ENCODE results near the gene PLCD3. TPM values are rescaled to one million over a fixed set of nuclear protein-coding genes. Genes with fewer than 3 reads are reported as not detected.
A peak's percentile ranks its signal among the peaks of the same experiment; 100 is the strongest.

Gene PLCD3
- total and polyA plus RNA-seq, 9 of the 15 experiments (the other 6 are each of a cell fraction or from before 2014, with no cell fraction given), result 0.20 to 22.6 (median 7.5) TPM

DNA sequence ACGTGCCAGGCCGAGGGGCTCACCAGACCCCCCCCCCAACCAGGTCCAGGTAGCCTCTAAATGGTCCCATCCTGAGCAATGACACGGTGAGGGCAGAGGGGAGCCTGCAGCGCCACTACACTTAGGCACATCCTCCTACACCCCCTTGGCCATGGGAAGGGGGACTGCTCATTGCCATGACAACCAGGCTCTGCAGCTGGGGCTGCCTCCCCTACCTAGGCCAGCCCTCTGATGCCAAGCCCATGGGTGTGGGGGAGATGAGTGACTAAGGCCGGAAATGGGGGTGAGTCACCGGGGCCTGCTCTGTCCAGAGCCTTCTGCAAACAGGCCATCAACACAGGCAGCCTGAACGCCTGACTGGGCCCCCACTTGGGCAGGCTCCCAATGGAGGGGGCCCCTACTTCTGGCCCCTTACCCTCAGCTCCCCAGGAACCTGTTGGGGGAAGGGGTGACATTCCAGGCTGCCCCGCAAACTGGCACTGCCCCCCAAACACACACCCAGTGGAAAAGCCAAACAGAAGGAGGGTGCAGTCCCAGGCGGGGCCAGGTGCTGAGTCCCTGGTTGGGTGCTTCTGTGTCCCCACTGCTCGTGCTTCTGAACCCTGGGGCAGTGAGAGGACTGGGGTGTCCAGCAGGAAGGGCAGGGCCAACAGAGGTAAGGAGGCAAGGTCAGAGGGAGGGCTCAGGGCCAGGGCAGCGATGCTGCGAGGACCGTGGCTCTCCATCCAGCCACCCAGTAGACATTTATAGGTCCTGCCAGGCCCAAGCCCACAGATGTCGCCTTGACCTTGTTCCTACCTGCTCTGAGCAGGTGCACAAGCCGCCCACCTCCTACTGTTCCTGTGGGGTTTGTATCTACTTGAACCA, 8.2 kb downstream of the PLCD3 start (continued):
- TF ChIP-seq, protein P1, sequence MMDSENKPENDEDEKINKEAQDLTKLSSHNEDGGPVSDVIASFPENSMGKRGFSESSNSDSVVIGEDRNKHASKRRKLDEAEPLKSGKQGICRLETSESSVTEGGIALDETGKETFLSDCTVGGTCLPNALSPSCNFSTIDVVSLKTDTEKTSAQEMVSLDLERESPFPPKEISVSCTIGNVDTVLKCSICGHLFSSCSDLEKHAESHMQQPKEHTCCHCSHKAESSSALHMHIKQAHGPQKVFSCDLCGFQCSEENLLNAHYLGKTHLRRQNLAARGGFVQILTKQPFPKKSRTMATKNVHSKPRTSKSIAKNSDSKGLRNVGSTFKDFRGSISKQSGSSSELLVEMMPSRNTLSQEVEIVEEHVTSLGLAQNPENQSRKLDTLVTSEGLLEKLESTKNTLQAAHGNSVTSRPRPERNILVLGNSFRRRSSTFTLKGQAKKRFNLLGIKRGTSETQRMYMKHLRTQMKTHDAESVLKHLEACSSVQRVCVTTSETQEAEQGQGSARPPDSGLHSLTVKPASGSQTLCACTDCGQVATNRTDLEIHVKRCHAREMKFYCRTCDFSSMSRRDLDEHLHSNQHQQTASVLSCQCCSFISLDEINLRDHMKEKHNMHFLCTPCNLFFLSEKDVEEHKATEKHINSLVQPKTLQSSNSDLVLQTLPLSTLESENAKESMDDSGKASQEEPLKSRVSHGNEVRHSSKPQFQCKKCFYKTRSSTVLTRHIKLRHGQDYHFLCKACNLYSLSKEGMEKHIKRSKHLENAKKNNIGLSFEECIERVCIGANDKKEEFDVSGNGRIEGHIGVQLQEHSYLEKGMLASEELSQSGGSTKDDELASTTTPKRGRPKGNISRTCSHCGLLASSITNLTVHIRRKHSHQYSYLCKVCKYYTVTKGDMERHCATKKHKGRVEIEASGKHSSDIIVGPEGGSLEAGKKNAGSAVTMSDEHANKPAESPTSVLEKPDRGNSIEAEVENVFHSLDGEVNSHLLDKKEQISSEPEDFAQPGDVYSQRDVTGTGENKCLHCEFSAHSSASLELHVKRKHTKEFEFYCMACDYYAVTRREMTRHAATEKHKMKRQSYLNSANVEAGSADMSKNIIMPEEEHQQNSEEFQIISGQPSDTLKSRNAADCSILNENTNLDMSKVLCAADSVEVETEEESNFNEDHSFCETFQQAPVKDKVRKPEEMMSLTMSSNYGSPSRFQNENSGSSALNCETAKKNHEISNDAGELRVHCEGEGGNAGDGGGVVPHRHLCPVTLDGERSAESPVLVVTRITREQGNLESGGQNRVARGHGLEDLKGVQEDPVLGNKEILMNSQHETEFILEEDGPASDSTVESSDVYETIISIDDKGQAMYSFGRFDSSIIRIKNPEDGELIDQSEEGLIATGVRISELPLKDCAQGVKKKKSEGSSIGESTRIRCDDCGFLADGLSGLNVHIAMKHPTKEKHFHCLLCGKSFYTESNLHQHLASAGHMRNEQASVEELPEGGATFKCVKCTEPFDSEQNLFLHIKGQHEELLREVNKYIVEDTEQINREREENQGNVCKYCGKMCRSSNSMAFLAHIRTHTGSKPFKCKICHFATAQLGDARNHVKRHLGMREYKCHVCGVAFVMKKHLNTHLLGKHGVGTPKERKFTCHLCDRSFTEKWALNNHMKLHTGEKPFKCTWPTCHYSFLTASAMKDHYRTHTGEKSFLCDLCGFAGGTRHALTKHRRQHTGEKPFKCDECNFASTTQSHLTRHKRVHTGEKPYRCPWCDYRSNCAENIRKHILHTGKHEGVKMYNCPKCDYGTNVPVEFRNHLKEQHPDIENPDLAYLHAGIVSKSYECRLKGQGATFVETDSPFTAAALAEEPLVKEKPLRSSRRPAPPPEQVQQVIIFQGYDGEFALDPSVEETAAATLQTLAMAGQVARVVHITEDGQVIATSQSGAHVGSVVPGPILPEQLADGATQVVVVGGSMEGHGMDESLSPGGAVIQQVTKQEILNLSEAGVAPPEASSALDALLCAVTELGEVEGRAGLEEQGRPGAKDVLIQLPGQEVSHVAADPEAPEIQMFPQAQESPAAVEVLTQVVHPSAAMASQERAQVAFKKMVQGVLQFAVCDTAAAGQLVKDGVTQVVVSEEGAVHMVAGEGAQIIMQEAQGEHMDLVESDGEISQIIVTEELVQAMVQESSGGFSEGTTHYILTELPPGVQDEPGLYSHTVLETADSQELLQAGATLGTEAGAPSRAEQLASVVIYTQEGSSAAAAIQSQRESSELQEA (IDR thresholded peaks at IDR 0.05; ENCODE audit: low read depth), result no peak
- TF ChIP-seq RBM17 (IDR thresholded peaks at IDR 0.05; ENCODE audit: borderline replicate concordance, low read depth, low read length) (no peak), RNF2 (IDR thresholded peaks at IDR 0.05) (0 out of 2 replicates have a peak, but pooled peaks have one; percentile 64), HOXB6 (CRISPR knock-in tag; IDR thresholded peaks at IDR 0.05; ENCODE audit: borderline replicate concordance) (no peak), POLR2G (IDR thresholded peaks at IDR 0.05; ENCODE audit: low read depth, low read length) (peak; percentile 88), CBFA2T2 (conservative IDR thresholded peaks at IDR 0.05) (peak; percentile 24; the same call in 1 of the 2 replicates), GATAD2B (IDR thresholded peaks at IDR 0.05; ENCODE audit: borderline replicate concordance) (peak; percentile 65; the same call in 1 of the 2 replicates)
- TF ChIP-seq, protein P2, sequence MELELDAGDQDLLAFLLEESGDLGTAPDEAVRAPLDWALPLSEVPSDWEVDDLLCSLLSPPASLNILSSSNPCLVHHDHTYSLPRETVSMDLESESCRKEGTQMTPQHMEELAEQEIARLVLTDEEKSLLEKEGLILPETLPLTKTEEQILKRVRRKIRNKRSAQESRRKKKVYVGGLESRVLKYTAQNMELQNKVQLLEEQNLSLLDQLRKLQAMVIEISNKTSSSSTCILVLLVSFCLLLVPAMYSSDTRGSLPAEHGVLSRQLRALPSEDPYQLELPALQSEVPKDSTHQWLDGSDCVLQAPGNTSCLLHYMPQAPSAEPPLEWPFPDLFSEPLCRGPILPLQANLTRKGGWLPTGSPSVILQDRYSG (tag; conservative IDR thresholded peaks at IDR 0.05; ENCODE audit: low read depth), result no peak
- TF ChIP-seq, protein P3, sequence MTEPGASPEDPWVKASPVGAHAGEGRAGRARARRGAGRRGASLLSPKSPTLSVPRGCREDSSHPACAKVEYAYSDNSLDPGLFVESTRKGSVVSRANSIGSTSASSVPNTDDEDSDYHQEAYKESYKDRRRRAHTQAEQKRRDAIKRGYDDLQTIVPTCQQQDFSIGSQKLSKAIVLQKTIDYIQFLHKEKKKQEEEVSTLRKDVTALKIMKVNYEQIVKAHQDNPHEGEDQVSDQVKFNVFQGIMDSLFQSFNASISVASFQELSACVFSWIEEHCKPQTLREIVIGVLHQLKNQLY (CRISPR knock-in tag; conservative IDR thresholded peaks at IDR 0.05), result no peak
- TF ChIP-seq, protein P4, sequence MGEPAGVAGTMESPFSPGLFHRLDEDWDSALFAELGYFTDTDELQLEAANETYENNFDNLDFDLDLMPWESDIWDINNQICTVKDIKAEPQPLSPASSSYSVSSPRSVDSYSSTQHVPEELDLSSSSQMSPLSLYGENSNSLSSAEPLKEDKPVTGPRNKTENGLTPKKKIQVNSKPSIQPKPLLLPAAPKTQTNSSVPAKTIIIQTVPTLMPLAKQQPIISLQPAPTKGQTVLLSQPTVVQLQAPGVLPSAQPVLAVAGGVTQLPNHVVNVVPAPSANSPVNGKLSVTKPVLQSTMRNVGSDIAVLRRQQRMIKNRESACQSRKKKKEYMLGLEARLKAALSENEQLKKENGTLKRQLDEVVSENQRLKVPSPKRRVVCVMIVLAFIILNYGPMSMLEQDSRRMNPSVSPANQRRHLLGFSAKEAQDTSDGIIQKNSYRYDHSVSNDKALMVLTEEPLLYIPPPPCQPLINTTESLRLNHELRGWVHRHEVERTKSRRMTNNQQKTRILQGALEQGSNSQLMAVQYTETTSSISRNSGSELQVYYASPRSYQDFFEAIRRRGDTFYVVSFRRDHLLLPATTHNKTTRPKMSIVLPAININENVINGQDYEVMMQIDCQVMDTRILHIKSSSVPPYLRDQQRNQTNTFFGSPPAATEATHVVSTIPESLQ (CRISPR knock-in tag; IDR thresholded peaks at IDR 0.05), result no peak

All from K562 (cell line).